Neural cell (in vitro differentiated cells): ENCODE data around the gene PANK1.

Experiments used
- CTCF ChIP-seq: fragments of 450-650 bp; IDR thresholded peaks from 2 replicates; pipeline ENCODE4 v1.5.1; 2014; ENCODE audit warnings: antibody characterized with exemption, mild to moderate bottlenecking, moderate library complexity; ENCODE audit not compliant: poor library complexity, severe bottlenecking
- EP300 ChIP-seq: fragments of 450-650 bp; conservative IDR thresholded peaks from 2 replicates; pipeline ENCODE4 v1.6.1; 2014; ENCODE audit warnings: antibody characterized with exemption, mild to moderate bottlenecking, moderate library complexity; ENCODE audit not compliant: poor library complexity, severe bottlenecking
- MXI1 ChIP-seq: fragments of 450-650 bp; conservative IDR thresholded peaks from 2 replicates; pipeline ENCODE4 v1.6.1; 2014; ENCODE audit warnings: antibody characterized with exemption, mild to moderate bottlenecking; ENCODE audit not compliant: poor library complexity, severe bottlenecking
- POLR2AphosphoS5 ChIP-seq: IDR thresholded peaks from 2 replicates; pipeline ENCODE4 v1.6.1; 2012
- REST ChIP-seq: IDR thresholded peaks from 2 replicates; pipeline ENCODE4 v1.6.1; 2012; ENCODE audit warnings: borderline replicate concordance
- TAF1 ChIP-seq: IDR thresholded peaks from 2 replicates; pipeline ENCODE4 v1.6.1; 2012; ENCODE audit warnings: low read depth

- TF ChIP-seq CTCF, result no peak
- TF ChIP-seq EP300, result no peak
- TF ChIP-seq TAF1, result no peak
- no peak for TF ChIP-seq MXI1
- TF ChIP-seq POLR2AphosphoS5, result no peak
- TF ChIP-seq REST, result no peak
These were observed 101.2 kb downstream of the PANK1 start for GRCh38 chr10:89543841-89544240.
